ENCODE results near the gene PCYT1B.
"Not testable (repeated sequence)": the region's sequence is repeated elsewhere in the genome, so short reads cannot be mapped to it uniquely, and the experiment has no call there.

The PCYT1B gene

GRCh38 chrX:24643116-24643515 is 4.0 kb downstream of the PCYT1B start:
- no peak for DNase-seq

- DNase-seq = no peak
These were observed 17.4 kb downstream of the PCYT1B start for GRCh38 chrX:24629701-24630100.

- no peak for DNase-seq
These were observed 27.5 kb downstream of the PCYT1B start for GRCh38 chrX:24619647-24620046.

DNA sequence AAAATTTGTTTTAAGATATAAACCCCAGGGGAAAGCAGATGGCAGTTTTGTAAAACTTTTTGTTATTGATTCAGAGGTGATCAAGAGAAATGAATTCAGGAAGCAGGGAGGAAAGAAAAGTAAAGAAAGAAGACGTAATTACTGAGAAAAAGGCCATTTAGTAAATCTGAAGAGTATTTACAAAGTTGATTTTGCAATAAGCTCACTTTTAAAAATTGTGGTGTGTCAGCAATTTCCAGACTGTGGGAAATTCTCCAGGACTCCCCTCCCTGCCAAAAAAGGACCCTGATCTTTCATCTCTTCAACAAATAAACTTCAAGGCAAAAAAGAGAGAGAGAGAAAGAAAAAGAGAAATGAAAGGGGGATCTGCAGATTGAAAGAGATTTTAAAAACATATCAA is 36.6 kb downstream of the PCYT1B start:
- DNase-seq = no peak

DNA sequence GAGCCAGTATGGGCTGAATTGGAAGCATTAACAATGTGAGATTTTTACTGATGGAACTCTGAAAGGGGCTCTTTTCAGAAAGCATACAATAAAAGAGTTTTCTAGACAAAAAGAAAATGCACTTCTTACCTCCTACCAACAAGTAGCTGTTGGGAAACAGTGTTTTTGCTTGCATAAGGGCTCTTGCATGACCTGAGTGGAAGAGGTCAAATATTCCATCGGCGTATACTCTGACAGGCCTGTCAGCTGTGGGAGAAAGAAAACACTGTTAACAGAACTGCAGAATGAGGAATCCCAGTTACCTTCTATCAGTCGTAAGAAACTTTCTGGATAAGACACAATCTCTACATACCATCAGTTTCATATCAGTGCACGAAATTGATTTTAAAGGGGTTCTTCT is 39.5 kb downstream of the PCYT1B start:
- no peak for DNase-seq

DNA sequence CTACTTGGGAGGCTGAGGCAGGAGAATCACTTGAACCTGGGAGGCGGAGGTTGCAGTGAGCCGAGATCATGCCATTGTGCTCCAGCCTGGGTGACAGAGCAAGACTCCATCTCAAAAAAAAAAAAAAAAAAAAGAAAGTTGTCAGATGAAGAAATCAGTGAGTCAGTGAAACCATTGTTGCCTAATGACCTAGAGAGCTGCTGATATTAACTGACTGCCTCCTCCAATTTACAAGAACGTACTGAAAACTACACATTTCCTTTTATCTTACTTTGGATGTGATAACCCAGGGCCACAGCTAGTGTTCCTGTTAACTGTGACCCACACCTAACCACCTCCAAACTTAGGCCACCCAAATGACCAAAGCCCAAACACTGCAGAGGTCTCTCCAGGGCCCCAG is 41.2 kb downstream of the PCYT1B start:
- DNase-seq = not testable (repeated sequence)

DNA sequence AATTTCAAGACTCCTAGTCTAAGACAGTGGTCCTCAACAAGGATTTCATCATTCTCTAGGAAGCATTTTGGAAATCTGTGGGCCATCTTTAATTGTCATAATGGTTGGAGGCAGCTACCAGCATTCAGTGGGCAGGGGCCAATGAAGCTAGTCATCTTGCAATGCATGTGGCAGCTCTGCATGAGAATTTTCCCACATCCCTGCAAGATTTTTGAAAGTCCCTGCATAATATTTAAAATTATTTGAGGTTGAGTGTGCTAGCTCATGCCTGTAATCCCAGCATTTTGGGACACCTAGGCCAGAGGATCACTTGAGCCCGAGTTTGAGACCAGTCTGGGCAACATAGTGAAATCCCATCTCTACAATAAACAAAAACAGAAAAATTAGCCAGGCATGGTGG is 44.0 kb downstream of the PCYT1B start:
- DNase-seq = no peak

DNA sequence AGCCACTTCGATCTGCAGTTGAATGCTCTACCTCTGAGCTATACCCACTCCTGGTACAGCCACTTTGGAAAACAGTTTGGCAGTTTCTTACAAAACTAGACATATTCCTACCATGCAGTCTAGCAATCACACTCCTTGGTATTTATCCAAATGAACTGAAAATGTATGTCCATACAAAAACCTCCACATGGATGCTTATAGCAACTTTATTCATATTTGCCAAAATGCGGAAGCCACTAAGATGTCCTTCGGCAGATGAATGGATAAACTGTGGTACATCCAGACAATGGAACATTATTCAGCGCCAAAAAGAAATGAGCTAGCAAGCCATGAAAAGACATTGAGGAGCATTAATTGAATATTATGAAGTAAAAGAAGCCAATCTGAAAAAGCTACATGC is 45.3 kb downstream of the PCYT1B start:
- no peak for DNase-seq

- no peak for DNase-seq
These were observed 52.6 kb downstream of the PCYT1B start for GRCh38 chrX:24594501-24594900.

DNA sequence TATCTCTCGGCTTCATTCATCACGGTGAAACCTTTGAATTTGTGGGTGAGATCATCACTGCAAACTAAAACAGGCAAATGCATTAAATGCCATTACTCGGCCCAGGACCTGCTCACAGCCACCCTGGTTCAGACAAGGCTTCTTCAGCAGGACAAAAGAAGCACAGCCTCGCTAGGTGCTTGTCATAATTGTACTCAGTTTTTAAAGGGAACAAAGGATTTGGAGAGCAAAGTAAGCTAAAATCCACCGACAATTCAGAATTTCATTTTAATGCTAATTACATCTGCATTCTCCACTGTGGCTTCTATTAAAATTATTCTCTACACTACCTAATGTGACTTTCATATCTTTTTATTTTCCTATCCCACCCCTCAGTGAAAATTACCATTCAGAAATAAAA is 57.0 kb downstream of the PCYT1B start:
- no peak for DNase-seq

- no peak for DNase-seq
These were observed 70.1 kb downstream of the PCYT1B start for GRCh38 chrX:24577091-24577490.

DNA sequence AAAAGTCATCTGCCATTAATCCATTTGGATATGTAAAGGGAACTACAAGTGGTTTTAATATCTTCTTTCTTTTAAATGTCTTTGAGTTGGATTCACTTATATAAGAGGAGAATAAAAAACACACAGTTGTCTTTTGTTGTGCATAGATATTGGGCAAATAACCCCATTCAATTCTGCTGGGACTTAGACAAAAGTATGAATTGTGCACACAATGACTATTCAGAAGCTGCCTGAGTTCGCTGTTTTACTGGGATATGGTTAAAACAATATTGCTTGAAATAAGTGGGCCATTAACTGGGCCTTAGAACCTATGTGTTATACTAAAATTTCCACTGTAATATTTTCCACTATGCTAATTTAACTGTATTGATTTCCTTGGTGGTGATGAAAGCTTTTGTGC is 71.7 kb downstream of the PCYT1B start:
- DNase-seq = no peak

DNA sequence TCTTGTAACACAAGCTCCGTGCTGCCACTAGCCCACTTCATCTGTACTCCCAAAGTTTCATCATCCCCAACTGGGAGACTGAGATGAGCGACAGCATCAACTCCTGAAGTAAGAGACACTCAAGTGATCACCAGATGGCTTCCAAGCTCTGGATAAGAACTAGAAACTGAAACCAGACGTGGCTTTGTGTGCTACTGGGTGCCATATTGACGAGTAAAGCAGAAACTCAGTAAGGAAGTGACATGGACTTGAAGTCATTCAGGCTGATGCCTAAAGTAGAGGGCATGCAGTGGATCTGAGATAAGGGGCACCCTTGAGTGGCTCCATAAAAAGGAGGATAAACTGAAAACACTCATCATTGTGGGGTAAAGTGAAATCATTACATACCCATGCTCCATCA is 72.4 kb downstream of the PCYT1B start:
- no peak for DNase-seq

GRCh38 chrX:24567169-24567568 is 80.0 kb downstream of the PCYT1B start:
- DNase-seq = no peak

DNA sequence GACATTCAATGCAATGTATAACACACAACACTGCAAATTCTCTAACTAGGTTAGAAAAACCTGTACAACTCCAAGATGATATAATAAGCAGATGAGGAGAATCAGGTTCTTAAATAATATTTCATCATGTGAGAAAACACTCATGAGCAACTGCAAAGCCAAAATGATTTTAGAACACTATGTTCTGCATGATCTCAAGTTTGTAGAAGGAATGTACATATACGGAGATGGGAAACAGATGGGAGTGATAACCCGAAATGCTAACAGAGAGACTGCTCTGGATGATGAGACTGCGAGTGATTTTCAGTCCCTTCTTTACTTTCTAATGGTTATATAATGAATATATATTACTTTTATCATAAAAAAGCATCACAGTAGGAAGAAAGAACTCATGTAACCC is 80.9 kb downstream of the PCYT1B start:
- no peak for DNase-seq

GRCh38 chrX:24563291-24564010 is 83.7 kb downstream of the PCYT1B start:
- DNase-seq = no peak

- DNase-seq = no peak
These were observed 86.0 kb downstream of the PCYT1B start for GRCh38 chrX:24561121-24561520.

GRCh38 chrX:24553011-24553410 is 94.1 kb downstream of the PCYT1B start:
- no peak for DNase-seq

GRCh38 chrX:24550166-24550565 is 97.0 kb downstream of the PCYT1B start:
- DNase-seq = no peak

GRCh38 chrX:24547961-24548360 is 99.2 kb downstream of the PCYT1B start:
- DNase-seq = no peak

DNA sequence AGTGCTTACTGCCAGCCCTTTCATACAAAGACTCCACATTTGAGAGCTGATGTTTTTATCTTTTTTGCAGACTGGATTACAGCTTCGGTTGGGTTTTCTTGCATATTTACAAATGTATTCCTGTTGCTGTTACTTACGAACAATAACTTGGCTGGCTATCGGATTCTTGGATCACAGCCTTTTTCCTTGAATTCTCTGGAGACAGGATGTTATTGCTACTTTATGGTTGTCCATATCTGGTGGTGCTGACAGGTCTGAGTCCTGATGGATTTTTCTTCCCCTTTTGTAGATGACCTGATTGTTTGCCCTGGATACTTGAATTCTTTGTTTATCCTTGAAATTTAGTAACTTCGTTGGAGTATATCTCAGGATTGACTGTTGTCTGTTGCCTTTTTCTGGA is 104.4 kb downstream of the PCYT1B start:
- no peak for DNase-seq

DNA sequence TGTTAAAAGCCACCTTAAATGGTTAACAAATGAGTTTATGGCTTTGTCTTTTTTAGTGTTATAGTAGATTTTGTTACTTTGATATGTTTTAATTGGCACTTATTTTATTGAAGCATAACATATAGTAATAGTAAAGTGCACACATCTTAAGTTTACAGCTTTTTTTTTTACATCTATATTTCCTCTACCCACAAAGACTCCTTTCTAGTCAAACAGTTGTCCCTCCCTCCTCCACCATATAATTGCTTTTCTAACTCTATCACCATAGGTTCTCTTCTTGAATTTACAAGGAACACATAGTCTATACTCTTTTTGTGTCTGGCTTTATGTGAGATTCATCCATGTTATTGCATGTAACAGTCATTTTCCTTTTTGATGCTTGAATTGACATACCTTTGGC is 110.6 kb downstream of the PCYT1B start:
- DNase-seq = no peak

DNA sequence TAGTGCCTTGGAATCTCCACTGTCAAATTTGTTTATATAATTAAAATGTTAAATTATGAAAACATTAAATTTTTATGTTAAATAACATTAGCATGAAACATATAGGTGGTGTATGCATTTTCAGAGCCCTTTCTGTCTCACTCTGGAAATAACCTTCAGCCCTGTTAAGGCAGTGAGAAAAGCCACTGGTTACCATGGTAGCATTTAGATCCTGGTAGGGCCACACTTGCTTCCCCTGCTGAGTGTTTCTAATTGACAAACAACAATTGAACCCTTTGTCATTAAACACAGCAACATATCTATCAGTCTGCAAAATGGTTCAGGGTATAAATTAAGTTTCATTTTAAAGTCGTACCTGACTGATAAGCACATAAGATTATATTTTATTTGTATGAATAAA is 118.5 kb downstream of the PCYT1B start:
- no peak for DNase-seq

DNA sequence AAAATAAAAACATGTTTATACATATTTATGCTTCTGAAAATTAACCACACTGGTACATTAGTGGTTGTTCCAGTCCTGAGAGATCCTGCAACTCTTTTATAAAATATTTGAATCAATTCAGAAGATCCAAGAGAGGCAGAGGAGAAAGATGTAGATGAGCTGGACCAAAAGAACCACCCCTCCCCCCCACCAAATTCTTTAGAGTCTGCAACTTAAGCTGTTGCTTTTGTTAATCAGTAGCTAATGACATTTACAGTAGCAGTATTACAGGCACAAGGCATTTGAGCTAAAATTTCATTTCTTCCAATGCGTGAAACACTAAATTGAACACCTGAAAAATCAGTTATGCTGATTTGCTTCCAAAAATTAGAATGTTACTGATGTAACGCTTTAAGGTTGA is 120.5 kb downstream of the PCYT1B start:
- DNase-seq = no peak

GRCh38 chrX:24525455-24525854 is 121.7 kb downstream of the PCYT1B start:
- no peak for DNase-seq

DNA sequence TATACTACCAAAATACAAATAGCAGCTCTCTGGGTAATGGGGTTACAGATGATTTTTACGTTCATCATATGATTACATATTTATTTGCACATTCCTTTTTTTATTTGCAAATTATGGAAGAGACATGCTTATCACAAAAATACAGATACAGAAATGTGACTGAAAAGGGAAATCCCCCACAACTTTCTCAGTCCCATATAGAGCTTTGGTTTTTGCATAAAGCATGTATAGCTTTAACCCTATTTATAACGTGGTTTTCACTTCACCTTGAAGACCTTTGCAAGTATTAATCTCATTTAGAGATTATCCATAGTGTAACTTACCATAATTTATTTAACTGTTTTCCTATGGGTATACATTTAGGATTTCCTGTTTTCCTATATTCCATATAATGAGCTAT is 126.7 kb downstream of the PCYT1B start:
- DNase-seq = no peak

All from stimulated activated CD4-positive, alpha-beta T cell treated with anti-CD3 and anti-CD28 coated beads, Interleukin-1b, Interleukin-23, amount 100 ng/mL, for 48 hours (primary cell).